Muscle layer of duodenum (tissue), 2 donors: ENCODE measurements around the gene FSTL5.

Experiments used
- H3K27ac ChIP-seq: one replicate; pipeline ENCODE4 v1.7.0; 2013; ENCODE audit warnings: mild to moderate bottlenecking, low read length
- H3K27me3 ChIP-seq: one replicate; pipeline ENCODE4 v1.7.0; 2013; ENCODE audit warnings: low read depth, mild to moderate bottlenecking, control low read depth, low read length
- H3K36me3 ChIP-seq, 2 donors: one replicate each; pipeline ENCODE4 v1.7.0; 2013; ENCODE audit warnings: low read length in 2 of 2, control low read depth in 1 of 2, mild to moderate bottlenecking in 1 of 2; ENCODE audit not compliant: insufficient read depth in 2 of 2, control insufficient read depth in 1 of 2
- H3K4me1 ChIP-seq, 2 donors: one replicate each; pipeline ENCODE4 v1.7.0; 2013; ENCODE audit warnings: low read length in 2 of 2, mild to moderate bottlenecking in 2 of 2, control low read depth in 1 of 2, moderate library complexity in 1 of 2; ENCODE audit not compliant: insufficient read depth in 2 of 2, control insufficient read depth in 1 of 2
- H3K4me3 ChIP-seq, 2 donors: one replicate each; pipeline ENCODE4 v1.7.0; 2013; ENCODE audit warnings: low read length in 2 of 2, low read depth in 1 of 2, mild to moderate bottlenecking in 1 of 2
- H3K9me3 ChIP-seq, 2 donors: one replicate each; pipeline ENCODE4 v1.7.0; 2013; ENCODE audit warnings: low read length in 2 of 2, control low read depth in 1 of 2, mild to moderate bottlenecking in 1 of 2; ENCODE audit not compliant: control insufficient read depth in 1 of 2
- donor health status: healthy.

The FSTL5 gene

GRCh38 chr4:161564230-161564834 is 599.5 kb downstream of the FSTL5 start:
- Histone ChIP-seq H3K4me1 (no peaks in the 10 kb centered on the region), H3K27ac (no peak overlapping the region), H3K9me3 (no peaks in the 10 kb centered on the region), H3K27me3 (no peaks in the 10 kb centered on the region), H3K4me3 (no peak overlapping the region), H3K36me3 (no peaks in the 10 kb centered on the region)

GRCh38 chr4:161555689-161556660 is 607.8 kb downstream of the FSTL5 start:
- H3K4me3 ChIP-seq, result no peak overlapping the region
- H3K4me1 ChIP-seq, result peaks cover 0 to 6% of the 10 kb centered on the region in 2 donors
- no peaks in the 10 kb centered on the region for H3K9me3 ChIP-seq
- no peak overlapping the region for H3K27ac ChIP-seq
- no peaks in the 10 kb centered on the region for H3K27me3 ChIP-seq
- H3K36me3 ChIP-seq, result no peaks in the 10 kb centered on the region

- H3K27ac ChIP-seq, result no peak overlapping the region
- peaks cover 0 to 6% of the 10 kb centered on the region in 2 donors for H3K4me1 ChIP-seq
- no peaks in the 10 kb centered on the region for H3K9me3 ChIP-seq
- no peaks in the 10 kb centered on the region for H3K27me3 ChIP-seq
- H3K36me3 ChIP-seq, result no peaks in the 10 kb centered on the region
- H3K4me3 ChIP-seq, result no peak overlapping the region
Measured at GRCh38 chr4:161554372-161554990, 609.3 kb downstream of the FSTL5 start.

GRCh38 chr4:161546902-161547301 is 616.9 kb downstream of the FSTL5 start:
- Histone ChIP-seq H3K36me3 (no peaks in the 10 kb centered on the region), H3K4me1 (no peaks in the 10 kb centered on the region), H3K4me3 (no peak overlapping the region)

GRCh38 chr4:161540265-161540664 is 623.5 kb downstream of the FSTL5 start:
- H3K9me3 ChIP-seq, result no peaks in the 10 kb centered on the region
- H3K36me3 ChIP-seq, result no peaks in the 10 kb centered on the region
- no peak overlapping the region for H3K27ac ChIP-seq
- H3K4me1 ChIP-seq, result no peaks in the 10 kb centered on the region
- H3K27me3 ChIP-seq, result no peaks in the 10 kb centered on the region
- H3K4me3 ChIP-seq, result no peak overlapping the region

More at GRCh38 chr4:161546902-161547301, 616.9 kb downstream of the FSTL5 start:
- no peaks in the 10 kb centered on the region for H3K27me3 ChIP-seq
- H3K27ac ChIP-seq, result no peak overlapping the region
- no peaks in the 10 kb centered on the region for H3K9me3 ChIP-seq

GRCh38 chr4:161538941-161539340 is 624.9 kb downstream of the FSTL5 start:
- H3K4me3 ChIP-seq, result no peak overlapping the region
- no peaks in the 10 kb centered on the region for H3K36me3 ChIP-seq
- H3K4me1 ChIP-seq, result no peaks in the 10 kb centered on the region
- no peak overlapping the region for H3K27ac ChIP-seq
- no peaks in the 10 kb centered on the region for H3K9me3 ChIP-seq
- no peaks in the 10 kb centered on the region for H3K27me3 ChIP-seq

- Histone ChIP-seq H3K9me3 (no peaks in the 10 kb centered on the region), H3K4me1 (no peaks in the 10 kb centered on the region), H3K27me3 (no peaks in the 10 kb centered on the region), H3K27ac (no peak overlapping the region), H3K4me3 (no peak overlapping the region), H3K36me3 (no peaks in the 10 kb centered on the region)
Measured at GRCh38 chr4:161530710-161531109, 633.1 kb downstream of the FSTL5 start.

GRCh38 chr4:161525121-161525520 is 638.7 kb downstream of the FSTL5 start:
- Histone ChIP-seq H3K9me3 (no peaks in the 10 kb centered on the region), H3K4me3 (no peak overlapping the region), H3K27me3 (no peaks in the 10 kb centered on the region), H3K4me1 (no peaks in the 10 kb centered on the region), H3K27ac (no peak overlapping the region), H3K36me3 (no peaks in the 10 kb centered on the region)

- Histone ChIP-seq H3K27me3 (no peaks in the 10 kb centered on the region), H3K9me3 (no peaks in the 10 kb centered on the region), H3K4me3 (no peak overlapping the region), H3K36me3 (no peaks in the 10 kb centered on the region), H3K4me1 (no peaks in the 10 kb centered on the region), H3K27ac (no peak overlapping the region)
Measured at GRCh38 chr4:161522031-161522430, 641.8 kb downstream of the FSTL5 start.

- Histone ChIP-seq H3K4me1 (no peaks in the 10 kb centered on the region), H3K9me3 (no peaks in the 10 kb centered on the region), H3K27ac (no peak overlapping the region), H3K4me3 (no peak overlapping the region), H3K36me3 (no peaks in the 10 kb centered on the region), H3K27me3 (no peaks in the 10 kb centered on the region)
Measured at GRCh38 chr4:161519611-161520010, 644.2 kb downstream of the FSTL5 start.

- H3K9me3 ChIP-seq, result no peaks in the 10 kb centered on the region
- no peaks in the 10 kb centered on the region for H3K27me3 ChIP-seq
- no peaks in the 10 kb centered on the region for H3K4me1 ChIP-seq
- no peak overlapping the region for H3K27ac ChIP-seq
- H3K4me3 ChIP-seq, result no peak overlapping the region
- no peaks in the 10 kb centered on the region for H3K36me3 ChIP-seq
Measured at GRCh38 chr4:161517941-161518340, 645.9 kb downstream of the FSTL5 start.
